ENCODE results near the gene THADA. TPM values are rescaled to one million over a fixed set of nuclear protein-coding genes. Genes with fewer than 3 reads are reported as not detected.
"Not testable (repeated sequence)": the region's sequence is repeated elsewhere in the genome, so short reads cannot be mapped to it uniquely, and the experiment has no call there.

The THADA gene
- total RNA-seq, 4 donors from 2014 or later: 31.2 to 68.8 (median 54.9) TPM

DNA sequence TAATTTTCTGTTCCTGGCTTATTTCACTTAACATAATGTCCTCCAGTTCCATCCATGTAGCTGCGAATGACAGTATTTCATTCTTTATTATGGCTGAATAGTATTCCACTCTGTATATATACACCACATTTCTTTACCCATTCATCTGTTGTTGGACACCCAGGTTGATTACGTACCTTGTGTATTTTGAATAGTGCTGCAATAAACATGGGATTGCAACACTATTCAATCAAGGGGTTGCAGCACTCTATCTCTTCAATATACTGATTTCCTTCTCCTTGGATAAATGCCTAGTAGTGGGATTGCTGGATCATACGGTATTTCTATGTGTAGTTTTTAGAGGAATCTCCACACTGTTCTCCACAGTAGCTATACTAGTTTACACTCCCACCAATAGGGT lies 61.3 kb downstream of the THADA start:
- no peak for DNase-seq
- Histone ChIP-seq H3K27ac (no peak overlapping the region), H3K27me3 (no peaks in the 10 kb centered on the region), H3K9me3 (no peaks in the 10 kb centered on the region), H3K4me3 (no peak overlapping the region), H3K36me3 (no peaks in the 10 kb centered on the region), H3K4me1 (no peaks in the 10 kb centered on the region)
- intact Hi-C loops (cut with DNase I; ENCODE audit: low total_unique reads): no loop called here
- TF ChIP-seq POLR2A (IDR thresholded peaks at IDR 0.05): no peak
- TF ChIP-seq, protein P1, sequence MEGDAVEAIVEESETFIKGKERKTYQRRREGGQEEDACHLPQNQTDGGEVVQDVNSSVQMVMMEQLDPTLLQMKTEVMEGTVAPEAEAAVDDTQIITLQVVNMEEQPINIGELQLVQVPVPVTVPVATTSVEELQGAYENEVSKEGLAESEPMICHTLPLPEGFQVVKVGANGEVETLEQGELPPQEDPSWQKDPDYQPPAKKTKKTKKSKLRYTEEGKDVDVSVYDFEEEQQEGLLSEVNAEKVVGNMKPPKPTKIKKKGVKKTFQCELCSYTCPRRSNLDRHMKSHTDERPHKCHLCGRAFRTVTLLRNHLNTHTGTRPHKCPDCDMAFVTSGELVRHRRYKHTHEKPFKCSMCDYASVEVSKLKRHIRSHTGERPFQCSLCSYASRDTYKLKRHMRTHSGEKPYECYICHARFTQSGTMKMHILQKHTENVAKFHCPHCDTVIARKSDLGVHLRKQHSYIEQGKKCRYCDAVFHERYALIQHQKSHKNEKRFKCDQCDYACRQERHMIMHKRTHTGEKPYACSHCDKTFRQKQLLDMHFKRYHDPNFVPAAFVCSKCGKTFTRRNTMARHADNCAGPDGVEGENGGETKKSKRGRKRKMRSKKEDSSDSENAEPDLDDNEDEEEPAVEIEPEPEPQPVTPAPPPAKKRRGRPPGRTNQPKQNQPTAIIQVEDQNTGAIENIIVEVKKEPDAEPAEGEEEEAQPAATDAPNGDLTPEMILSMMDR (IDR thresholded peaks at IDR 0.05): no peak

DNA sequence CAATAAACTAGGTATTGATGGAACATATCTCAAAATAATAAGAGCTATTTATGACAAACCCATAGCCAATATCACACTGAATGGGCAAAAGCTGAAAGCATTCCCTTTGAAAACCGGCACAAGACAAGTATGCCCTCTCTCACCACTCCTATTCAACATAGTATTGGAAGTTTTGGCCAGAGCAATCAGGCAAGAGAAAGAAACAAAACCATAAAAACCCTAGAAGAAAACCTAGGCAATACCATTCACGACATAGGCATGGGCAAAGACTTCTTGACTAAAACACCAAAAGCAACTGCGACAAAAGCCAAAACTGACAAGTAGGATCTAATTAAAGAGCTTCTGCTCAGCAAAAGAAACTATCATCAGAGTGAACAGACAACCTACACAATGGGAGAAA lies 63.3 kb downstream of the THADA start:
- H3K27me3 ChIP-seq; H3K27ac ChIP-seq; H3K4me3 ChIP-seq; H3K9me3 ChIP-seq; intact Hi-C loops (cut with DNase I; ENCODE audit: low total_unique reads); H3K4me1 ChIP-seq; H3K36me3 ChIP-seq; DNase-seq: not testable (repeated sequence)

DNA sequence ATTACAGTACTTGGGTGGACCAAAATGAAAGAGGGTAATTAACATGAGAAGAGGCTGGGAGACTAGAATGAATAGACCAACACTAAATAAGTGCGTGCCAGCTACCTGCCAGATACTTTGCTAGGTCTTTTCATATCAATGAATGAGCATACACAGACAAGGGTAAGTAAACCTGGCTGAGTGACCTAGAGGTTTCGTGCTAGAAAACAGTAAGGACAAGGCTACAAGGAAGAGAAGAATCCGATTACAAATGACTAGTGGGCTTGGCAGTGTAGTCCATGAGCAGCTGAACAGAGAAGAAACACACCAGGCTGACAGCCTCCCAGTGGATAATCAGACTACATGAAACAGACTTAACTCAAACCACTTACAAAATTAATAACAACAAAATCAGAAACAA lies 64.6 kb downstream of the THADA start:
- DNase-seq: no peak
- Histone ChIP-seq H3K36me3 (no peaks in the 10 kb centered on the region), H3K27me3 (no peaks in the 10 kb centered on the region), H3K9me3 (no peaks in the 10 kb centered on the region), H3K27ac (peak overlapping the region; percentile 31 to 50), H3K4me3 (no peak overlapping the region), H3K4me1 (peaks cover 9 to 13% of the 10 kb centered on the region in 2 donors)
- TF ChIP-seq, protein P1 (IDR thresholded peaks at IDR 0.05): no peak
- intact Hi-C loops (cut with DNase I; ENCODE audit: low total_unique reads): no loop called here

DNA sequence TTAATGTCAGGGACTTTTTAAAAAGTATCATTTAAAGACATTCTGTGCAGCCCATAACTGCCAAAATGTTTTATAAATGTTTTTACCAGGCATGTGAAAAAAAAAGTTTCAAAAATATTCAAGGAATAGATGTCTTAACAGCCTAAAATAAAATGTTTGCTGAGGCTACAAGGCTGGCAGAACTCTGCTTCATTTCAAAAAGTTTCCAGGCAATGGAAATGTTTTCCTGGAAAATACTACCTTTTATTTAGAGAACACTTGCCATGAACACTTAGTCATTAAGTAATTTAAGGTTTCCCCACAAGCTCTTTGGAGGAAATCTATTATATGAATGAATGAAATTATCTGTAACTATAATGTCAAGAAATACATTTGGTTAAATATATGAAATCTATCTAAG lies 68.8 kb downstream of the THADA start:
- no peak overlapping the region for H3K4me3 ChIP-seq
- H3K4me1 ChIP-seq: peaks cover 15 to 19% of the 10 kb centered on the region in 2 donors
- peak overlapping the region; percentile 77 to 86 for H3K27ac ChIP-seq
- H3K27me3 ChIP-seq: no peaks in the 10 kb centered on the region
- no peak for DNase-seq
- H3K9me3 ChIP-seq: no peaks in the 10 kb centered on the region
- no peak for TF ChIP-seq POLR2A (IDR thresholded peaks at IDR 0.05)
- TF ChIP-seq, protein P1 (IDR thresholded peaks at IDR 0.05): no peak
- intact Hi-C loops (cut with DNase I; ENCODE audit: low total_unique reads): no loop called here
- H3K36me3 ChIP-seq: no peaks in the 10 kb centered on the region

DNA sequence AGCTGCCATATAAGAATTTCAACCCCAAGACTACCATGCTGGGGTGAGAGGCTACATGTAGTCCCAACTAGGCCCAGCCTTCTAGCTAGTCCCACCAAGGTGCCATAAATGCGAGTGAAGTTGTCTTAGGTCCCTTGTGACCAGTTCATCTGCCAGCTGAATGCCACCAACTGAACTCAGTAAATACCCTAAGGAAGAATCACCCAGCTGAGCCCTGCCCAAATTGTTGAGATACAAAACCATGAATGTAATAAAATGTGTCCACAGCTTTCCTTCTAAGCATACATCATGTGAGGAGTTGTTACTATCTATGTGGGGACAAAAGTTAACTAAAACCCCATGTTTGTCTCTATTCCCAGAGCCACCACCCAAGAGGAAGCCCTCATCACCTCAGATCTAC lies 70.3 kb downstream of the THADA start:
- DNase-seq: no peak
- intact Hi-C loops (cut with DNase I; ENCODE audit: low total_unique reads): no loop called here
- H3K36me3 ChIP-seq: no peaks in the 10 kb centered on the region
- TF ChIP-seq POLR2A (IDR thresholded peaks at IDR 0.05): no peak
- TF ChIP-seq, protein P1 (IDR thresholded peaks at IDR 0.05): no peak
- H3K27me3 ChIP-seq: no peaks in the 10 kb centered on the region
- peaks cover 15 to 19% of the 10 kb centered on the region in 2 donors for H3K4me1 ChIP-seq
- no peak overlapping the region for H3K4me3 ChIP-seq
- peak overlapping the region; percentile 77 to 86 for H3K27ac ChIP-seq
- H3K9me3 ChIP-seq: no peaks in the 10 kb centered on the region
